ENCODE data around the gene RRAGD. TPM values are rescaled to one million over a fixed set of nuclear protein-coding genes. Genes with fewer than 3 reads are reported as not detected.

The RRAGD gene
- total and polyA plus RNA-seq, 7 donors = 2.8 to 19.8 (median 12.0) TPM

- Histone ChIP-seq H3K4me1 (peaks cover 0 to 10% (median 3%) of the 10 kb centered on the region in 4 donors), H3K27me3 (no peaks in the 10 kb centered on the region), H3K9me3 (no peaks in the 10 kb centered on the region), H3K27ac (no peak overlapping the region), H3K4me3 (no peak overlapping the region), H3K36me3 (peaks cover 0 to 3% (median 0%) of the 10 kb centered on the region in 4 donors)
- WGBS, 2 donors = 74% methylated on average over 9 of the region's 9 CpGs
- intact Hi-C loops (cut with DNase I) = no loop called here
- TF ChIP-seq CTCF (IDR thresholded peaks at IDR 0.05) = no peak
- TF ChIP-seq POLR2AphosphoS5 (IDR thresholded peaks at IDR 0.05) = no peak
- TF ChIP-seq POLR2A (IDR thresholded peaks at IDR 0.05) = no peak
- no peak for TF ChIP-seq EP300 (IDR thresholded peaks at IDR 0.05)
- DNase-seq = no peak
Observed at GRCh38 chr6:89321131-89321970, 90.7 kb downstream of the RRAGD start.

- Histone ChIP-seq H3K4me3 (no peak overlapping the region), H3K36me3 (no peaks in the 10 kb centered on the region), H3K27ac (no peak overlapping the region), H3K9me3 (no peaks in the 10 kb centered on the region), H3K4me1 (peaks cover 0 to 10% (median 3%) of the 10 kb centered on the region in 4 donors), H3K27me3 (no peaks in the 10 kb centered on the region)
- WGBS, 2 donors = 95 to 96% methylated on average over 6 of the region's 6 CpGs
- TF ChIP-seq POLR2AphosphoS5 (IDR thresholded peaks at IDR 0.05) = no peak
- no peak for TF ChIP-seq POLR2A (IDR thresholded peaks at IDR 0.05)
- TF ChIP-seq EP300 (IDR thresholded peaks at IDR 0.05) = no peak
- no peak for TF ChIP-seq CTCF (IDR thresholded peaks at IDR 0.05)
- no peak for DNase-seq
- intact Hi-C loops (cut with DNase I) = no loop called here
Observed at GRCh38 chr6:89320012-89320559, 92.0 kb downstream of the RRAGD start.

GRCh38 chr6:89317067-89317466, 95.0 kb downstream of the RRAGD start:
- Histone ChIP-seq H3K36me3 (no peaks in the 10 kb centered on the region), H3K4me3 (no peak overlapping the region), H3K27ac (no peak overlapping the region), H3K4me1 (peaks cover 0 to 14% (median 14%) of the 10 kb centered on the region in 4 donors), H3K27me3 (no peaks in the 10 kb centered on the region), H3K9me3 (no peaks in the 10 kb centered on the region)
- no peak for DNase-seq
- intact Hi-C loops (cut with DNase I) = no loop called here
- TF ChIP-seq CTCF (IDR thresholded peaks at IDR 0.05) = no peak
- no peak for TF ChIP-seq POLR2AphosphoS5 (IDR thresholded peaks at IDR 0.05)
- TF ChIP-seq POLR2A (IDR thresholded peaks at IDR 0.05) = no peak
- TF ChIP-seq EP300 (IDR thresholded peaks at IDR 0.05) = no peak

GRCh38 chr6:89315249-89315885, 96.7 kb downstream of the RRAGD start, which contains the start of gene GABRR2:
TSS of gene GABRR2 (minus strand) at chr6:89315299. CDS start at chr6:89315165, 134 bp downstream.
- Histone ChIP-seq H3K27me3 (no peaks in the 10 kb centered on the region), H3K9me3 (no peaks in the 10 kb centered on the region), H3K36me3 (no peaks in the 10 kb centered on the region), H3K4me1 (peaks cover 0 to 25% (median 23%) of the 10 kb centered on the region in 4 donors), H3K4me3 (no peak within 1 kb of the TSS), H3K27ac (no peak within 1 kb of the TSS)
- intact Hi-C loops (cut with DNase I) = no loop called here
- TF ChIP-seq EP300 (IDR thresholded peaks at IDR 0.05) (no peak), POLR2AphosphoS5 (IDR thresholded peaks at IDR 0.05) (no peak), CTCF (IDR thresholded peaks at IDR 0.05) (no peak), POLR2A (IDR thresholded peaks at IDR 0.05) (no peak)
- WGBS, 2 donors = 95 to 96% methylated on average over 6 of the region's 6 CpGs
- no peak for DNase-seq

Measured in sigmoid colon (tissue), 7 donors.